Measurements from ENCODE around the gene HEATR5A.

GRCh38 chr14:31445703-31446102 lies 25.4 kb upstream of the HEATR5A start:
- TF ChIP-seq, protein P1, sequence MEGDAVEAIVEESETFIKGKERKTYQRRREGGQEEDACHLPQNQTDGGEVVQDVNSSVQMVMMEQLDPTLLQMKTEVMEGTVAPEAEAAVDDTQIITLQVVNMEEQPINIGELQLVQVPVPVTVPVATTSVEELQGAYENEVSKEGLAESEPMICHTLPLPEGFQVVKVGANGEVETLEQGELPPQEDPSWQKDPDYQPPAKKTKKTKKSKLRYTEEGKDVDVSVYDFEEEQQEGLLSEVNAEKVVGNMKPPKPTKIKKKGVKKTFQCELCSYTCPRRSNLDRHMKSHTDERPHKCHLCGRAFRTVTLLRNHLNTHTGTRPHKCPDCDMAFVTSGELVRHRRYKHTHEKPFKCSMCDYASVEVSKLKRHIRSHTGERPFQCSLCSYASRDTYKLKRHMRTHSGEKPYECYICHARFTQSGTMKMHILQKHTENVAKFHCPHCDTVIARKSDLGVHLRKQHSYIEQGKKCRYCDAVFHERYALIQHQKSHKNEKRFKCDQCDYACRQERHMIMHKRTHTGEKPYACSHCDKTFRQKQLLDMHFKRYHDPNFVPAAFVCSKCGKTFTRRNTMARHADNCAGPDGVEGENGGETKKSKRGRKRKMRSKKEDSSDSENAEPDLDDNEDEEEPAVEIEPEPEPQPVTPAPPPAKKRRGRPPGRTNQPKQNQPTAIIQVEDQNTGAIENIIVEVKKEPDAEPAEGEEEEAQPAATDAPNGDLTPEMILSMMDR (conservative IDR thresholded peaks at IDR 0.05; ENCODE audit: low read depth in 2 of 2): no peak
- TF ChIP-seq EZH2 (IDR thresholded peaks at IDR 0.05; ENCODE audit: low read depth, unreplicated experiment) (no peak), POLR2AphosphoS5 (IDR thresholded peaks at IDR 0.05; ENCODE audit: low read depth) (no peak), JUNB (IDR thresholded peaks at IDR 0.05; ENCODE audit: unreplicated experiment) (no peak), ZNF462 (CRISPR knock-in tag; IDR thresholded peaks at IDR 0.05) (no peak), EZH2phosphoT487 (IDR thresholded peaks at IDR 0.05; ENCODE audit: unreplicated experiment) (no peak), STAT1 (IDR thresholded peaks at IDR 0.05; ENCODE audit: unreplicated experiment) (no peak), CREB1 (CRISPR knock-in tag; IDR thresholded peaks at IDR 0.05; ENCODE audit: low read depth) (no peak)
- TF ChIP-seq, protein P2, sequence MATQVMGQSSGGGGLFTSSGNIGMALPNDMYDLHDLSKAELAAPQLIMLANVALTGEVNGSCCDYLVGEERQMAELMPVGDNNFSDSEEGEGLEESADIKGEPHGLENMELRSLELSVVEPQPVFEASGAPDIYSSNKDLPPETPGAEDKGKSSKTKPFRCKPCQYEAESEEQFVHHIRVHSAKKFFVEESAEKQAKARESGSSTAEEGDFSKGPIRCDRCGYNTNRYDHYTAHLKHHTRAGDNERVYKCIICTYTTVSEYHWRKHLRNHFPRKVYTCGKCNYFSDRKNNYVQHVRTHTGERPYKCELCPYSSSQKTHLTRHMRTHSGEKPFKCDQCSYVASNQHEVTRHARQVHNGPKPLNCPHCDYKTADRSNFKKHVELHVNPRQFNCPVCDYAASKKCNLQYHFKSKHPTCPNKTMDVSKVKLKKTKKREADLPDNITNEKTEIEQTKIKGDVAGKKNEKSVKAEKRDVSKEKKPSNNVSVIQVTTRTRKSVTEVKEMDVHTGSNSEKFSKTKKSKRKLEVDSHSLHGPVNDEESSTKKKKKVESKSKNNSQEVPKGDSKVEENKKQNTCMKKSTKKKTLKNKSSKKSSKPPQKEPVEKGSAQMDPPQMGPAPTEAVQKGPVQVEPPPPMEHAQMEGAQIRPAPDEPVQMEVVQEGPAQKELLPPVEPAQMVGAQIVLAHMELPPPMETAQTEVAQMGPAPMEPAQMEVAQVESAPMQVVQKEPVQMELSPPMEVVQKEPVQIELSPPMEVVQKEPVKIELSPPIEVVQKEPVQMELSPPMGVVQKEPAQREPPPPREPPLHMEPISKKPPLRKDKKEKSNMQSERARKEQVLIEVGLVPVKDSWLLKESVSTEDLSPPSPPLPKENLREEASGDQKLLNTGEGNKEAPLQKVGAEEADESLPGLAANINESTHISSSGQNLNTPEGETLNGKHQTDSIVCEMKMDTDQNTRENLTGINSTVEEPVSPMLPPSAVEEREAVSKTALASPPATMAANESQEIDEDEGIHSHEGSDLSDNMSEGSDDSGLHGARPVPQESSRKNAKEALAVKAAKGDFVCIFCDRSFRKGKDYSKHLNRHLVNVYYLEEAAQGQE (IDR thresholded peaks at IDR 0.05; ENCODE audit: unreplicated experiment): no peak

All from GM23338 (cell line).